GM19455 (cell line): ENCODE results near the gene TICAM2.

ENCODE experiments used
- ATAC-seq: cut with Tn5 transposase; IDR thresholded peaks from one replicate; pipeline ENCODE4 v1.9.1; 2021; ENCODE audit not compliant: unreplicated experiment

The TICAM2 gene

DNA sequence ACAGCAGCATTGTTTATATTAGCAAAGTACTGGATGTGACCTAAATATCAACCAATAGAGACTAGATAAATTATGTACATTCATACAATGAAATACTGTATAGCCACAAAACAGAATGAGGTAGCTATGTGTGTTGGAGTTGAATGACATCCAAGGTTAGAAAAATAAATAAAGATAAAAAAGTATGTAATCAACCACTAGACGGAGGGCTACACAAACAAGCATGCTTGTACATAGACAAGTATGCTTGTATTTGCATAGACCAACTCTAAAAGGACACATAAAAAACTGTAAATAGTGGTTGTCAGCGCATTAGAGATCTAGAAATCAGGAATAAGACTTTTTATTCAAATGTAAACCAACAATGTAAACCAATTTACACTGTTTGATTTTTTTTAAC is 60.7 kb downstream of the TICAM2 start:
- ATAC-seq, result no peak

DNA sequence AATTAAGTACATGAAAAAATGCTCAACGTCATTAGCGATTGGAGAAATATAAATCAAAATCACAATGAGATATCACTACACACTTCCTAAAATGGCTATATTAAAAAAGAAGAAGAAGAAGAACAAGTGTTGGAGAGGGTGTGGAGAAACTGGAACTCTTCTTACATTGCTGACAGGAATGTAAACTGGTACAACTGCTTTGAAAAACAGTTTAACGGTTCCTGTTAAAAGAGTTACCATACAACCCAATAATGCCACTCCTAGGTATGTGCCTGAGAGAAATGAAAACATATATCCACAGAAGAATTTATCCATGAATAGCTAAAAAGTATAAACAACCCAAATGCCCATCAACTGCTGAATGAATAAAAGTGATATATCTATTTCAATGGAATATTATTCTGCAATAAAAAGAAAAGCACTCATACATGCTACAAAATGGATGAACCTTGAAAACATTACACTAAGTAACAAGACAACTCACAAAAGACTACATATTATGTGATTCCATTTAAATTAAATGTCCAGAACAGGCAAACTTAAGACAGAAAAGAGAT is 66.7 kb downstream of the TICAM2 start:
- no peak for ATAC-seq

DNA sequence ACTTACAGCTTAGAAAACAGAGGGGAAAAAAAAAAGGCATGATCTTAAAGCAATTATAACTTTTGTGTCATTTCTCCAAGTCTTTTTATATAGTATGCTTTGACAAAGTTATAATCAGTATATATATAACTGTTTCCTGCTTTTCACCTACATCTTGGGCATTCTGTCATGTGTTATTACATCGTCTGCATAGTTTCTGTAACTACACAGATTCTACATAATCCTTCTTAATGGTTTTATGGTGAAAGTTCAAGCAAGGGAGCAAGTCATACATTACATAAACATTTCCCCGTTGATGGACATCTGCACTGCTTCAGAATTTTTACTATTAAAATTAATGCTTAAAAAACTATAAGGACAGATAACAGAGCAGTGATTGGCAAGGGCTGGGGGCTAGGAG is 69.8 kb downstream of the TICAM2 start:
- no peak for ATAC-seq

DNA sequence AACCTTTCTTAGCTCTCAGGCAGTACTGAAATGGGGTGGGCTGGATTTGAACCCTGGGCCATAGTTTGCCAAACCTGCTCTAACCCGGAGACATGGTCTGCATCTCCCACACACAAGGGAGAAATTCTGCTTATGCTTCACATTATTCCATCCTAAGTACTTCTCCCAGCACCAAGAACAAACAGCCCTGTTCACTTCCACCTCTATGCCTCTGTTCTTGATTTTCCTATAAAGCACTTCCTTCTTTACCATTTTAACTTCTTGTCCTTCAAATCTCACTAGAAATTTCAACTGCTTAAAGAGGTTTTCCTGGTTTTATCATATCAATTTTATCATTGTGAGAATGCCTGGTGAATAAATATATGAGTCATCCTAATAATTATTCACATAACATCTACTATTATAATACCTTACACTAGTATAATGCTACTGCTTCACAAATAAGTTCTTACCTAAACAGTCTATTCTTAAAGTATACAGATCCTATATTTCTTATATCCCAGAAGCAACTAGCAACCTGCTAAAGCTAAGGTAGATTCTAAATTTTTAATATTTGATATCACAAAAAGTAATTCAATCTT is 70.4 kb downstream of the TICAM2 start:
- no peak for ATAC-seq

DNA sequence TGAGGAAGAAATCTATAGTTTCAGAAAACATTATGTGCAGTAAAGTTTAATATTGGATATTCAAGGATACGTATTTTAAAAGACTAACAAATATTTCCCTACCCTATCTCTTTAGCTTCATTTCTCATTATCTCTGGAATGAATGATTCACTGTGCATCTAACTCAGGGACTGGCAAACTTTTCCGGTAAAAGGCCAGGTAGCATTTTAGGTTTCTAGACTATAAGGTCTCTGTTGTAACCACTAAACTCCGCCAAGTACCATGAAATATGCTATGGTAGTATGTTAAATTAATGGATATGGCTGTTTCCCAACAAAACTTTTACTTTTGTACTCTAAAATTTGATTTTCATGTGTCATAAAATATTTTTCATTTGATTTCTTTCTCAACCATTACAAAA is 70.9 kb downstream of the TICAM2 start:
- no peak for ATAC-seq

DNA sequence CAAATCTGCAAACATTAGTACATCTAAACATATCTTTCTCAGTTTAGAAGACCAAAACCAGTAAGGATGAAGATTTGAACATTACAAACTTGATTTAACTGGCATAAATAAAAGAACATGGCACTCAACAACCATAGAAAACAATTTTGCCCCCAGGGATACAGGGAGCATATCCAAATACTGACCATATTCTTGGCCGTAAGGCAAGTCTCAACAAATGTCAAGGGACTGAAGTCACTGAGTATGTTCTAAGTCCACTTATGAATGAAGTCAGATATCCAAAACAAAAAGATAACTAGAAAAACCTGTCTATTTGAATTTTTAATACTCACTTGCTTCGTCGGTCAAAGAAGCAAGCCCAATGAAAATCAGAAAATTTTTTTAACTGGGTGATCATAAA is 71.9 kb downstream of the TICAM2 start:
- no peak for ATAC-seq
